ENCODE measurements around the gene IP6K2.

GRCh38 chr3:48723725-48724124 is 6.7 kb upstream of the IP6K2 start:
- TF ChIP-seq CTCF (IDR thresholded peaks at IDR 0.05 in 4 of 5, conservative IDR thresholded peaks at IDR 0.05 in 1 of 5): no peak
- no peak for TF ChIP-seq POLR2A (IDR thresholded peaks at IDR 0.05)
